ENCODE results near the gene CEP70. TPM values are rescaled to one million over a fixed set of nuclear protein-coding genes. Genes with fewer than 3 reads are reported as not detected.
"Not testable (repeated sequence)": the region's sequence is repeated elsewhere in the genome, so short reads cannot be mapped to it uniquely, and the experiment has no call there.

Gene CEP70, protein sequence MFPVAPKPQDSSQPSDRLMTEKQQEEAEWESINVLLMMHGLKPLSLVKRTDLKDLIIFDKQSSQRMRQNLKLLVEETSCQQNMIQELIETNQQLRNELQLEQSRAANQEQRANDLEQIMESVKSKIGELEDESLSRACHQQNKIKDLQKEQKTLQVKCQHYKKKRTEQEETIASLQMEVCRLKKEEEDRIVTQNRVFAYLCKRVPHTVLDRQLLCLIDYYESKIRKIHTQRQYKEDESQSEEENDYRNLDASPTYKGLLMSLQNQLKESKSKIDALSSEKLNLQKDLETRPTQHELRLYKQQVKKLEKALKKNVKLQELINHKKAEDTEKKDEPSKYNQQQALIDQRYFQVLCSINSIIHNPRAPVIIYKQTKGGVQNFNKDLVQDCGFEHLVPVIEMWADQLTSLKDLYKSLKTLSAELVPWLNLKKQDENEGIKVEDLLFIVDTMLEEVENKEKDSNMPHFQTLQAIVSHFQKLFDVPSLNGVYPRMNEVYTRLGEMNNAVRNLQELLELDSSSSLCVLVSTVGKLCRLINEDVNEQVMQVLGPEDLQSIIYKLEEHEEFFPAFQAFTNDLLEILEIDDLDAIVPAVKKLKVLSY
- total RNA-seq, result 51.6 TPM

DNA sequence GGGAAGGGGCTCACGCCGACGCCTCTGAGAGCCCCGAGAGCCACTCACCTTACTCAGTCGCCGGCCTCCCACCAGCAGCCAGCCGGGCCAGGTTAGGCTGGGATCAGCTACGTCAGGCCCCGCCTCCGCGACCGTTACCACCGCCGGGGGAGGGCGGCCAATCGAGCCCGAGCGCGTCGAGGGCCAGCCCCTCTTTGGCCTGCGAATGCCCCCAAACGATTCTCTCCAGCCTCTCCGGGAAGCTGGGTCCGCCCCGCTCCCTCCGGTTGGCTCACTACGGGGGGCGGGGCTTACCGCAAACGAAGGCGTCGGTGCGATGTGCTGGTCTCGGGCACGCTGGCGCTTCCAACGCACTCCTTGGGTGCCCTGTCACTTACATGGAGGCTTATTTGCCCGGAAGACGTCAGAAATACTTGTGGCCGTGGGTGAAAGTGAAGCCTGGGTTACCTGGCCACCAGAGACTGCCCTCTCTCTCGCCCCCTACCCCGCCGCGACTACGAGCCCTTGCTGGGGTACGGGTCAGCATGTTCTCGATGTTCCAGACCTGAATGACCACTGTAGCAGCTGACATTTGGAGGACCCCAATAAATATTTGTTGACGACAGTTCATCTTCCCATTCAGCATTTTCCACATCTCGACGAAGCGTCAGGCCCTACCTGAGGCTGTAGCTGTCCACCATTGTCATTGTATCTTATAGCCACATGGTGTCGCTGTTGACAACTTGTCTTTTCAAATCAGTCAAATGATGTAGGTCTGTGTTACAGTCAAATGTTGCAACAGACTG lies at the start of gene CEP70:
Gene CEP70, minus strand, starts transcription at position 111 of the 785 bp plus-strand sequence. CDS start 21,333 bp downstream, outside the sequence.
- peak; percentile 95 for DNase-seq (ENCODE audit: low spot score)

DNA sequence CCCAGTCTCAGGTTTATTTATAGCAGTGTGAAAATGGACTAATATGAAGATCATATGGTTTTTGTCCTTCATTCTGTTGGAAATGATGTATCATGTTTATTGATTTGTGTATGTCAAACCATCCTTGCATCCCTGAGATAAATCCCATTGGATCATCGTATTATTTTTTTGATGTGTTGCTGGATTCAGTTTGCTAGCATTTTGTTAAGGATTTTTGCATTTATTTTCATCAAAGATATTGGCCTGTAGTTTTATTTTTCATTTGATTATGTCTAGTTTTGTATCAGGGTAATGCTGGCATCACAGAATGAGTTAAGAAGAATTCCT lies 48.8 kb upstream of the CEP70 start:
- DNase-seq (ENCODE audit: low spot score), result no peak

DNA sequence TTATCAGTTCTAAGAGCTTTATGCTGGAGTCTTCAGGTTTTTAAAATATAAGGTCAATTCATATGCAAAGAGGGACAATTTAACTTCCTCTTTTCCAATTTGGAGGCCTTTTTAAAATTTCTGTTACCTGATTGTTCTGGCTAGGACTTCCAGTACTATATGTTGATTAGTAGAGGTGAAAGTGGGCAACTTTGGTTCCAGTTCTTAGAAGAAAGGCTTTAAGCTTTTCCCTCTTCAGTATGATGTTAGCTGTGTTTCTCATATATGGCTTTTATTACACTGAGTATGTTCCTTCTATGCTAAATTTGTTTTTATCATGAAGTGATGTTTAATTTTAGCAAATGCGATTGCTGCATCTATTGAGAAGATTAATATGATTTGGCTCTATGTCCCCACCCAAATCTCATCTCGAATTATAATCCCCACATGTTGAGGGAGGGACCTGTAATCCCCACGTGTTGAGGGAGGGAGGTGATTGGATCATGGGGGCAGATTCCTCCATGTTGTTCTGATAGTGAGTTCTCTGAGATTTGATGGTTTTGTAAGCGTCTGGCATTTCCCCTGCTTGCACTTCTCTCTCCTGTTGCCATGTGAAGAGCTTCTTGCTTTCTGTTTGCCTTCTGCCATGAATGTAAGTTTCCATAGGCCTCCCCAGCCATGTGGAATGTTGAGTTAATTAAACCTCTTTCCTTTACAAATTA lies 48.3 kb upstream of the CEP70 start:
- DNase-seq (ENCODE audit: low spot score), result no peak

DNA sequence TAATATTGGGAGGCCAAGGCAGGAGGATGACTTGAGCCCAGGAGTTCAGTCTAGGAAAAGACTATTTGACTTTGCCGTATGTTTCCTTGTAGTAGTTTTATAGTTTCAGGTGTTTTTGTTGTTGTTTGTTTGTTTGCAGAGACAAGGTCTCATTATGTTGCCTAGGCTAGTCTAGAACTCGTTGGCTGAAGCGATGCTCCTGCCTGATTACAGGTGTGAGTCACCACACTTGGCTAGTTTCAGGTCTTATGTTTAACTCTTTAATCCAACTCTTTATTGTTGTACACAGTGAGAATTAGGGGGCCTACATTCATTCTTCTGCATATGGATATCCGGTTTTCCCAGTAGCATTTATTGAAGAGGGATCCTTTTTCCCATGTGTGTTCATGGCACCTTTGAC lies 46.5 kb upstream of the CEP70 start:
- no peak for DNase-seq (ENCODE audit: low spot score)

DNA sequence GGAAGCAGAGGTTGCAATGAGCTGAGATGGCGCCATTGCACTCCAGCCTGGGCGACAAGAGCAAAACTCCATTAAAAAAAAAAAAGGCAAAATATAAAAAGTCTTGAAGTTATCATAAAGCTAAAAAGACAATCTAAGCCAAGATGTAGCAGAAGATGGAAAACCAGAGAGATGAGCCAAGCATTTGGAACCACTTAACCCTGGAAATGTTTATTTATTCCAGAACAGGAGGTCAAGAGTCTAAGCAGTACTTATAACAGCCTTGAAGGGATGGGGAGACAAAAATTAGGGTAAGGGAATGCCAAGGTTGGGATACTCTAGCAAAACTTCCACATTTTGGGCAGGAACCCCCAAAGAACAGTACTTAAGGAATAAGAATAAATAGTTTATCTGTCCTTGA lies 44.6 kb upstream of the CEP70 start:
- no peak for DNase-seq (ENCODE audit: low spot score)

DNA sequence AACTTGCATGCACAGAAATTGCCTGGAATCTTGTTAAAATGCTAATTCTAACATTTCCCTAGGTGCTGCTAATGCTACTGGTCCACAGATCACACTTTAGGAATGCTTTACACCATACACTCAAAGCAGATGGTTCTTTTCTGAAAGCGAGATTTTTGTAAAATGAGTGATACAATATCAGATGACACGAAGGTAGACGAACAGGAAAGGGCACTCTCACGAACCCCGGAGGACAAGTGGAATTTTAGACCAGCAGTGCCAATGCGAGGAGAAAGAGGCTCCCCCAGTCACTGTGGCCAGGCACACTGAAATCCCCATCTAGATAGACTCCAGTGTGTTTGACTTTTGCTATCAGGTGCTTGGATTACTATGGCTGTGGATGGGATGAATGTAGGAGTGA lies 35.5 kb upstream of the CEP70 start:
- no peak for DNase-seq (ENCODE audit: low spot score)

DNA sequence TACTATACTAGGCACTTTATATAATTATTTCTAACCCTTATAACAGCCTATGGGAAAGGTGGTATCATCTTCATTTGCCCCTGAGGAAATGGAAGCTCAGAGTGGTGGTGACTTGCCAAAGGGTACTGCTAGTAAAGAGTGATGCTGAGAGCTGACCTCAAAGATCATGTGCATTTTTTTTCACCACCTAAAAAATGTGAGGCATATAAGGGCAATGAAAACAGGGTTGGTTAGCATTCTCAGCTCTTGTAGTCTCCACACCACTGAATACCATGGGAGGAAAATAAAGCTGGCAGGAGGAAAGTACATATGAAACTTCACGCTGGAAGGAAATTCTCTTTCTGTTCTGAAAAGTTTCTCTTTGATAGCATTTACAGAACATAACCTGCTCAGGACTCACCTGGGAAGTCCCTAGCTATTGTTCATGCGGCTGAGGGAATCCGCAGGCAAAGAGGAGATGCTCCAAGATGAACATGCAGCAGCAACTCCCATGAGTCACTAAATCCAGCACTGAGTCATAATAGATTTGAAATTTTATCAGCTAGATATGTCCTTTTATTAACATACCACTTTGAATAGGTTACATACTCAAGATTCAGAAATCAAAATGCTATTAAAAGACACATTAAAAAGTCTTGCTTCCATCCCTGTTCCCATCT lies 31.8 kb upstream of the CEP70 start:
- no peak for DNase-seq (ENCODE audit: low spot score)

DNA sequence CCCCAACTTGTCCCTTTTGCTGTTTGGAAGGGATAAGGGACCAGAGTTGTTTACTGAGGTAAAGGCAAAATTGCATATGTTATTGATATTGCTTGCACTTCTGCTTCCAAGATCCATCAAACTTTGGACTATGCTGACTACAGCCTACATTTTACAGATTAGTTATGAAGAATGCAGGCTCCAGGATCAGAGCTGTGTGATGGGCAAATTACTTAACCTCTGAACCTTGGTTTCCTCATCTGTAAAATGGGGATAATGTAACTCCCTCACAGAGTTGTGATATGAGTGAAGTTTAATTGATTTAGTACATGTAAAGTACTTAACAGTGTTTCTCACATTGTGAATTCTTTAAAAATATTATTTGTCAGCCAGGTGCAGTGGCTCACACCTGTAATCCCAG lies 30.5 kb upstream of the CEP70 start:
- DNase-seq (ENCODE audit: low spot score), result no peak

DNA sequence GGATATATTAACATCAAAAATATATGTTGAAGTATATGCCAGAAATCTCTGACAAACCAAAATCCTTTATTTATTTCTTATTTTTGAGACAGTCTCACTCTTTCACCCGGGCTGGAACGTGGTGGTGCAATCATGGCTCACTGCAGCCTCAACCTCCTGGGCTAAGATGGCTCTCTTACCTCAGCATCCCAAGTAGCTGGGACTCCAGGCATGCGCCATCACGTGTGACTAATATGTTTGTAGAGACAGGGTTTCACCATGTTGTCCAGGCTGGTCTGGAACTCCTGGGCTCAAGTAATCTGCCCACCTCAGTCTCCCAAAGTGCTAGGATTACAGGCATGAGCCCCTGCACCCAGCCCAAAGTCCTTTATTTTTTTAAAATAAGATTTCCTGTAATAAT lies 26.4 kb upstream of the CEP70 start:
- no peak for DNase-seq (ENCODE audit: low spot score)

DNA sequence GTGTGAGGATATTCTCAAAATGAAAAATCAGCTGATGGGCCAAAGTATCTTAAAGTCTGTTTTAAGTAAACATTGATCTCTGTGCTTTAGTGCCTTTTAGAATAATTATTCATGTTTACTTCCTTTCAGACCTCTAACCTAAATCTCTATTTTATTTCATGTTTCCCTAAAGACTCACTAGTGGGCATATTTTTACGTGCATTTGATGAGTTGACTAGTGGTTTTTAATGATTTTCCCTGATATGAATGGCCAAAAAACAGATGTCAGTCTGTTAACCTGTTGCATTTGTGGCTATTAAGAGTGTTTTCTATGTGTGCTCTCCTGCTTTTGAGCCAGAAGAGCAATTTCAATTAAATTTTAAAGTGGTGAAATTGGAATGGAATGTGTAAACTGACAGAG lies 21.4 kb upstream of the CEP70 start:
- no peak for DNase-seq (ENCODE audit: low spot score)

DNA sequence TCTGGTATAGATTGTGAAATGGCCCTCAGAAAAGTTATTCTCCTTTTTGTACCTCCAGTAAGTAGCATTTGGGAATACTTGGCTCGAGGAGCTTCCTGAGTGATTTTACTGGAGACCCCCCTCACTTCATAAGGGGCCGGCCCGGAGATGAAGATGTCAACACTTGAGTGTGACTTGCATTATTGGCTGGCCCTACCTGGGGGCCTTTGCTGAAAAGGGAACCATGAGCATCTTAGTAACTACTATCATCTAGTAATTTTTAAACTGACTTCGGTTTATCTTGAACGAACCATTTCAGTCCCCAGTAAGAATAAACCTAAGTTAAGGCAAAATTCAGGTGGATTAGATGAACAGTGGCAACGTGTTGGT lies 15.8 kb upstream of the CEP70 start:
- no peak for DNase-seq (ENCODE audit: low spot score)

DNA sequence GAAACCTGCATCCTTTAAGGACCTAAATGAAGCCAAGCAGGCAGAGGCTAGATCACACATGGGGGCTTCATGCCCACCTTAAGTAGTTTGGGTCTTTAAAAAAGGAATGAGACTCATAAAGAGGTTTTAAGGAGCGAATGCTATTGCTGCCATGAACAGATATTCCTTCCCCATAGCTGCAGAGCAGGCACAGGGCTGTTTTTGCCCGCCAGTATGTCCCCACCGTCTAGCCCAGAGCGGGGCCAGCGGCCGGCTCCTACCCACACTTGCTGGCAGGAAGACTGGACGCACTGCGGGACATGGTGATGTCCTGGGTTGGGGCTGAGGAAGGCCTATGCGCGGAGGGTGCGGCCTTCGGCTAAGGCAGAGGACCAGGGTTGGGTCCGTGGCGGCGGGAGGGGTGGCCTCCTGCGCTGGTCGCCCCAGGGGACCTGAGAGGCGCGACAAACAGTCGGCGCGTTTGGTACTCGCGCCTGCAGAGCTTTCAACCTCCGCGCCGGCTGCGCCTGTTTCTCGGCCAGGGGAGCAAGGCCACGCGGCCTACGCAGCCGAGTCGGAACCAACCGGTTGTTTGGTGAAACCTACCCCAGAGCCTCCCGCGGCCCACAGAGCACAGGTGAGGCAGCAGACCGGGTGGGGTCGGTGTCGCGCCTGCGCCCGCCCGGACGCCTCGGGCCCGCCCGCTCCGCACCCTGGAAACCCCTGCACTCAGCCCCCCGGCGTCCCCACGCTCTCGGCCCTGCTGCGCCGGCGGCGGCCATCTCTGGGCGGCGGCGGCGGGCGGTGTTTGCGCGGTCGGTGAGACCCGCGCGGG lies 14.5 kb upstream of the CEP70 start, which contains the start of gene FAIM:
Gene FAIM, plus strand, starts transcription at position 450 of the 814 bp plus-strand sequence. CDS start 10,956 bp downstream, outside the sequence.
- DNase-seq (ENCODE audit: low spot score), result peak; percentile 75

DNA sequence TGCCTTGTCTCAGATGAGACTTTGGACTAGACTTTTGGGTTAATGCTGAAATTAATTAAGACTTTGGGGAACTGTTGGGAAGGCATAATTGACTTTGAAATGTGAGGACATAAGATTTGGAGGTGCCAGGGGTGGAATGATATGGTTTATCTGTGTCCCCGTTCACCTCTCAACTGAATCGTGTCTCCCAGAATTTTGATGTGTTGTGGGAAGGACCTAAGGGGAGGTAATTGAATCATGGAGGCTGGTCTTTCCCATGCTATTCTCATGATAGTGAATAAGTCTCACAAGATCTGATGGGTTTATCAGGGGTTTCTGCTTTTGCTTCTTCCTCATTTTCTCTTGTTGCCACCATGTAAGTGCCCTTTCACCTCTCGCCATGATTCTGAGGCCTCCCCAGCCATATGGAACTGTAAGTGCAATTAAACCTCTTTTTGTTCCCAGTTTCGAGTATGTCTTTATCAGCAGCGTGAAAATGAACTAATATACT lies 10.1 kb upstream of the CEP70 start:
- DNase-seq (ENCODE audit: low spot score), result not testable (repeated sequence)

DNA sequence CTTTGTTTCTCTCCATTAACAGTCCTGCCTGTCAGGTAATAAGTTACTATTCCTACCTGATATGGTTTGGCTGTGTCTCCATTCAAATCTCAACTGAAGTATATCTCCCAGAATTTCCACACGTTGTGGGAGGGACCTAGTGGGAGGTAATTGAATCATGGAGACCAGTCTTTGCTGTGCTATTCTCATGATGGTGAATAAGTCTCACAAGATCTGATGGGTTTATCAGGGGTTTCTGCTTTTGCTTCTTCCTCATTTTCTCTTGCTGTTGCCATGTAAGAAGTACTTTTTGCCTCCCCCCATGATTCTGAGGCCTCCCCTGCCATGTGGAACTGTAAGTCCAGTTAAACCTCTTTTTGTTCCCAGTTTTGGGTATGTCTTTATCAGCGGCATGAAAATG lies 7.6 kb upstream of the CEP70 start:
- not testable (repeated sequence) for DNase-seq (ENCODE audit: low spot score)

DNA sequence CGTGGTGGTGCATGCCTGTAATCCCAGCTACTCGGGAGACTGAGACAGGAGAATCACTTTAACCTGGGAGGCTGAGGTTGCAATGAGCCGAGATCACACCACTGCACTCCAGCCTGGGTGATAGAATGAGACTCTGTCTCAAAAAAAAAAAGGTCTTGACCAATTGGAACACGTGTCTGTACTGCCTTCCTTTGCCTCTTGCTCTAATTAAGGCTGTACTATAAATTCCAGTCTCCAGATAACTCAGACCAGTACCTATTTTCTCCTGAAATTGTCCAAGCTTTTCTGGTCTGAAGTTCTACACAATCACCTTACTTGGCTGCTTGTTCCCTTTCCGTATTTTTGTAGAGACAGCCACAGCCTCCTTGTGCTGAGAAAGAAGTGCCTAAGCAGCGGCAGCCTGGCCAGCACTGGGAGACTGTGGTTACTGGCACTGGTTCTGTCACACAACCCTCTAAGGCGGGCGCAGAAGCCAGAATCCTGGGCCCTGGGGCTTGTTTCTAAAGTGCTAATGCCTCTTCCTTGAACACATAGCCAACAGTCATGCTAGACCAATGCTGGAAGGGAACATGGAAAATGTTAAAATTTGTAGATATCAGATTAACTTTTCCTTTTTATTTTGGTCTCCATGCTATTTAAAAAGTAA lies 6.2 kb upstream of the CEP70 start:
- DNase-seq (ENCODE audit: low spot score), result no peak

DNA sequence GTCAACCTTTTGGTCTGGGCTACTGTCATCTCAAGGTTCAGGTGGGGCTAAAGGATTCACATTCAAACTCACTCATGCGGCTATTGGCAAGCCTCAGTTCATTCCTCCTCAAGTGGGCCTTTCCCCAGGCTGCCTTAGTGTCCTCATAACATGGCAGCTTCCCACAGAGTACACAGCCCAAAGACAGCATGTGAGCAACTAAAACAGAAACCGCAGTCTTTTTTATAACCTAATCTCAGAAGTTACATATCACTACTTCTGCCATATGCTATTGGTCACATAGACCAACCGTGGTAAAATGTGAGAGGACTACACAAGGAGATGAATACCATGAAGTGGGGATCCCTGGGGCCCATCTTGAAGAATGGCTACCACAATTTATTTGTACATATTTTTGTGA lies 4.5 kb upstream of the CEP70 start:
- DNase-seq (ENCODE audit: low spot score), result no peak

DNA sequence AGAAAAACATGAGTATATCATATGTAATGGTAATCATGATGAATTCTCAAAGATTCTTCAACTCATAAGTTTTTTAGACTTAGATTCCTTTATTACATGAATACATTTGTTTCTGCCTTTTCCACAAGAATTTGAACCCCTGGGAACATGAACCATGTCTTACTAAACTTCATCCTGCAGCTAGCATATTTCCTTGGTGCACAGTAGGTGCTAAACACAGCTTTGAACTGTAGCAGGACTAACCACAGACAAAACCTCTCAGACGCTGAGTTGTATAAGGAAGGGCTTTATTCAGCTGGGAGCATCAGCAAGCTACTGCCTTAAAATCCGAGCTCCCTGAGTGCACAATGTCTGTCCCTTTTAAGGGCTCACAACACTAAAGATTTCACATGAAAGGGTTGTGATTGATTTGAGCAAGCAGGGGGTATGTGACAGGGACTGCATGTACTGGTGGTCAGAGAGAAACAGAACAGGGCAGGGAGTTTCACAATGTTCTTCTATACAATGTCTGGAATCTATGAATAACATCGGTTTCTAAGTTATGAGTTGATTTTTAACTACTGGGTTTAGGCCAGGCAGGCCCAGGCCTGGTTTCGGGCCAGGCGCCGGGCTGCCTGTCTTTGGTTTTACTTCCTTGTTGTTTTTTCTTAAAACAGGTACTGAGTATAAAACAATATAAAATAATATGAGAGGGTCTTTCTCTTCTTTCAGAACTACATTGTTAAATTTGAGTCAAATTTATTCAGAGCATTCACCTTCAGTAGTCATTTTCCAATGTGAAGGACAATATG lies 3.3 kb upstream of the CEP70 start:
- peak; percentile 54 for DNase-seq (ENCODE audit: low spot score)

DNA sequence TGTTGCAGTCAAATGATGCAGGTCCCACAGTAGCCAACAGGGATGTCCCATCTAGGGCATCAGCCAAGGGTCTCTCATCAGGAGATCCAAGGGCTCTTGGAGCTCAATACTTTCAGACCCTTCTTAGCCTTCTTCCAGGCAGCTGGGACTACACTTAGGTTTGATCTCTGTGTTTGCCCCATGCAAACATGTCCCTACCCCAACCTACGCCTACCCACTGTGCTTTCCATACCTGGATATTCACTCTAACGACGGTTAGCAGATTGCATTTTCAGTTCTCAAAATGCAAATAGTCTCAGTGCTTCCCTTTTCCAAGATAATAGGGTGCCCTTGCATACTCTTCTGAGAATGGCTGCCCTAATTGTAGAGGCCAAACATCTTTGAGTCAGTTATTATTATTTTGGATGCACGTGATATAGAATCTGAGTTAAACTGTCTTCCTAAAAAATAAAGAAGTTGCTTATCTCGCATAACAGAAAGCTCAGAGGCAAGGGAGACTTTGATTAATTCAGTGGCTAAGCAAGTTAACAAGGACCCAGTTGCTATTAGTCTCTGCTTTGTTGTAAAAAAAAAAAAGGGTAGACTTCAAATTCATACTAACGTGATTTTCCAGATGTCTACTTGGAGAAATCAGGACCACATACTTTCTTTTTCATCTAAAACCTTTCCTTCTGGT lies 1.0 kb upstream of the CEP70 start:
- DNase-seq (ENCODE audit: low spot score), result no peak
